H1 (cell line): ENCODE measurements around the gene CABCOCO1. TPM values are rescaled to one million over a fixed set of nuclear protein-coding genes. Genes with fewer than 3 reads are reported as not detected.

Source experiments
- CTCF ChIA-PET: fragments of 300-600 bp; sonication (Branson Sonifier 250); formaldehyde crosslinking; loops from one replicate; lab custom pipeline; 2021; ENCODE audit not compliant: partially characterized antibody; lab: Charles Lee
- POLR2A ChIA-PET: fragments of 300-600 bp; sonication (Branson Sonifier 250); formaldehyde crosslinking; loops from one replicate; lab custom pipeline; 2021; ENCODE audit warnings: inconsistent platforms; ENCODE audit not compliant: partially characterized antibody; lab: Charles Lee
- DNase-seq, 2 experiments: peaks; one replicate each; pipeline versions ENCODE4 v3.0.0 to v3.0.0-alpha.2; 2010 to 2022; ENCODE audit warnings: low spot score in 2 of 2, low read depth in 1 of 2, mixed read lengths in 1 of 2
- FAIRE-seq: peaks from 2 replicates; lab custom pipeline; 2011; peaks lifted over from hg19 to GRCh38; lab: Jason Lieb, UNC
- H2AFZ ChIP-seq: 2 replicates; pipeline ENCODE4 v1.8.1; 2012; ENCODE audit warnings: low read length, inconsistent platforms
- H2AK5ac ChIP-seq: 2 replicates; pipeline ENCODE4 v1.6.1; 2013; ENCODE audit warnings: low read depth, low read length
- H2BK120ac ChIP-seq: replicated peaks from 2 replicates; pipeline ENCODE3; 2013; ENCODE audit warnings: low read depth, low read length, inconsistent platforms
- H2BK12ac ChIP-seq: 2 replicates; pipeline ENCODE4 v1.6.1; 2013; ENCODE audit warnings: low read depth, low read length
- H2BK15ac ChIP-seq: 2 replicates; pipeline ENCODE4 v1.6.1; 2013; ENCODE audit warnings: low read length
- H2BK20ac ChIP-seq: 2 replicates; pipeline ENCODE4 v1.6.1; 2013; ENCODE audit warnings: low read length
- H2BK5ac ChIP-seq: 2 replicates; pipeline ENCODE4 v1.6.1; 2013; ENCODE audit warnings: low read depth, low read length
- H3K14ac ChIP-seq: 2 replicates; pipeline ENCODE4 v1.6.1; 2013; ENCODE audit warnings: inconsistent platforms; ENCODE audit not compliant: insufficient read length
- H3K18ac ChIP-seq: 2 replicates; pipeline ENCODE4 v1.6.1; 2013; ENCODE audit warnings: low read length; ENCODE audit errors: extremely low read depth
- H3K23ac ChIP-seq: 2 replicates; pipeline ENCODE4 v1.6.1; 2013; ENCODE audit warnings: inconsistent platforms; ENCODE audit not compliant: insufficient read length
- H3K23me2 ChIP-seq: 2 replicates; pipeline ENCODE4 v1.6.1; 2013; ENCODE audit warnings: low read depth, low read length
- H3K27ac ChIP-seq: 2 replicates; pipeline ENCODE4 v1.6.1; 2011; ENCODE audit warnings: low read depth, low read length, inconsistent platforms
- H3K27me3 ChIP-seq, 4 experiments: replicated peaks in 1 of 4; 1 replicate in 1 of 4; 2 replicates in 3 of 4; pipeline versions ENCODE4 v1.6.1 to v1.8.1; 2011 to 2013; ENCODE audit warnings: low read length in 3 of 4, mild to moderate bottlenecking in 3 of 4, inconsistent platforms in 2 of 4, mixed read lengths in 2 of 4, moderate library complexity in 1 of 4; ENCODE audit not compliant: control insufficient read depth in 3 of 4, insufficient read depth in 3 of 4; ENCODE audit errors: extremely low read depth in 1 of 4
- H3K36me3 ChIP-seq, 4 experiments: 2 replicates each; pipeline versions ENCODE4 v1.6.1 to v1.8.1; 2011 to 2013; ENCODE audit warnings: mild to moderate bottlenecking in 4 of 4, low read length in 3 of 4, moderate library complexity in 2 of 4, control low read depth in 1 of 4, inconsistent platforms in 1 of 4; ENCODE audit not compliant: insufficient read depth in 4 of 4, control insufficient read depth in 2 of 4
- H3K4ac ChIP-seq: replicated peaks from 2 replicates; pipeline ENCODE3; 2013; ENCODE audit warnings: low read length, low read depth, mixed read lengths, inconsistent platforms; ENCODE audit not compliant: insufficient read length
- H3K4me1 ChIP-seq, 4 experiments: replicated peaks in 1 of 4; 1 replicate in 1 of 4; 2 replicates in 3 of 4; pipeline versions ENCODE4 v1.6.1 to v1.8.1; 2011 to 2013; ENCODE audit warnings: low read length in 3 of 4, inconsistent platforms in 2 of 4, mixed read lengths in 1 of 4; ENCODE audit not compliant: insufficient read depth in 4 of 4, control insufficient read depth in 3 of 4
- H3K4me2 ChIP-seq, 2 experiments: 2 replicates each; pipeline versions ENCODE4 v1.6.1 to v1.8.1; 2011 to 2013; ENCODE audit warnings: low read depth in 2 of 2, low read length in 2 of 2, control low read depth in 1 of 2, inconsistent platforms in 1 of 2, mild to moderate bottlenecking in 1 of 2; ENCODE audit not compliant: insufficient read depth in 1 of 2
- H3K4me3 ChIP-seq, 4 experiments: fragments of 200-600, 300-600 bp in 1 of 4; sonication (generic), shearing (Covaris generic), sonication (Bioruptor Twin) in 1 of 4; 2 replicates each; pipeline versions ENCODE4 v1.5.1 to v1.8.1; 2011 to 2016; ENCODE audit warnings: low read length in 4 of 4, low read depth in 3 of 4, control low read depth in 2 of 4, inconsistent platforms in 2 of 4, mild to moderate bottlenecking in 2 of 4, mixed read lengths in 1 of 4, moderate library complexity in 1 of 4; ENCODE audit not compliant: insufficient read depth in 2 of 4; ENCODE audit errors: extremely low read depth in 1 of 4
- H3K56ac ChIP-seq: replicated peaks from 2 replicates; pipeline ENCODE3; 2013; ENCODE audit warnings: low read depth, mild to moderate bottlenecking, mixed read lengths, low read length, inconsistent platforms; ENCODE audit not compliant: insufficient read length
- H3K79me1 ChIP-seq: 2 replicates; pipeline ENCODE4 v1.6.1; 2013; ENCODE audit warnings: low read depth, low read length, control low read depth
- H3K79me2 ChIP-seq, 2 experiments: 2 replicates each; pipeline versions ENCODE4 v1.6.1 to v1.8.1; 2012 to 2013; ENCODE audit warnings: low read length in 2 of 2, mild to moderate bottlenecking in 2 of 2, inconsistent platforms in 1 of 2; ENCODE audit not compliant: insufficient read depth in 2 of 2, control insufficient read depth in 1 of 2
- H3K9ac ChIP-seq, 4 experiments: replicated peaks in 1 of 4; 1 replicate in 1 of 4; 2 replicates in 3 of 4; pipeline versions ENCODE4 v1.6.1 to v1.8.1; 2011 to 2013; ENCODE audit warnings: low read depth in 3 of 4, low read length in 3 of 4, control low read depth in 2 of 4, mild to moderate bottlenecking in 2 of 4, moderate library complexity in 2 of 4, inconsistent platforms in 1 of 4; ENCODE audit errors: extremely low read depth in 1 of 4
- H3K9me3 ChIP-seq, 2 experiments: 2 replicates each; pipeline versions ENCODE4 v1.6.1 to v1.8.1; 2012 to 2013; ENCODE audit warnings: mild to moderate bottlenecking in 2 of 2, moderate library complexity in 2 of 2, control low read depth in 1 of 2, inconsistent platforms in 1 of 2, low read depth in 1 of 2, low read length in 1 of 2, mixed read lengths in 1 of 2; ENCODE audit not compliant: insufficient read depth in 2 of 2
- H4K20me1 ChIP-seq, 2 experiments: replicated peaks in 1 of 2; 2 replicates each; pipeline versions ENCODE3 to v1.8.1; 2011 to 2013; ENCODE audit warnings: inconsistent platforms in 2 of 2, low read length in 2 of 2, mild to moderate bottlenecking in 1 of 2; ENCODE audit not compliant: insufficient read depth in 2 of 2, control insufficient read depth in 1 of 2
- H4K5ac ChIP-seq: 2 replicates; pipeline ENCODE4 v1.6.1; 2013; ENCODE audit warnings: low read length, low read depth, mixed read lengths, inconsistent platforms; ENCODE audit not compliant: insufficient read length
- H4K8ac ChIP-seq: 2 replicates; pipeline ENCODE4 v1.8.0; 2013; ENCODE audit warnings: mild to moderate bottlenecking, moderate library complexity, low read length, inconsistent platforms; ENCODE audit not compliant: insufficient read depth; ENCODE audit errors: extremely low read depth
- H4K91ac ChIP-seq: replicated peaks from 2 replicates; pipeline ENCODE3; 2013; ENCODE audit warnings: low read length, mixed read lengths, inconsistent platforms; ENCODE audit not compliant: insufficient read length
- ASH2L ChIP-seq: fragments of 200-600, 300-600 bp; sonication (generic); IDR thresholded peaks from one replicate; pipeline ENCODE4 v1.7.1; 2017; ENCODE audit warnings: low read length
- EGR1 ChIP-seq: IDR thresholded peaks from 2 replicates; pipeline ENCODE4 v1.6.1; 2011; ENCODE audit warnings: low read depth, low read length, borderline replicate concordance
- HDAC6 ChIP-seq: IDR thresholded peaks from one replicate; pipeline ENCODE4 v1.7.1; 2012; ENCODE audit warnings: low read depth, mild to moderate bottlenecking, inconsistent platforms, low read length, moderate library complexity
- JUN ChIP-seq: IDR thresholded peaks from 2 replicates; pipeline ENCODE4 v1.6.1; 2011; ENCODE audit warnings: low read depth, mild to moderate bottlenecking, improper control_type of control experiment, low read length
- JUND ChIP-seq: IDR thresholded peaks from 2 replicates; pipeline ENCODE4 v1.6.1; 2011; ENCODE audit warnings: mild to moderate bottlenecking, improper control_type of control experiment, low read length
- KDM1A ChIP-seq: fragments of 200-600, 300-600 bp; sonication (generic); IDR thresholded peaks from 2 replicates; pipeline ENCODE4 v1.7.1; 2016; ENCODE audit warnings: mild to moderate bottlenecking, low read length, borderline replicate concordance
- KDM4A ChIP-seq: IDR thresholded peaks from one replicate; pipeline ENCODE4 v1.7.1; 2012; ENCODE audit warnings: low read depth, mild to moderate bottlenecking, moderate library complexity, low read length, inconsistent platforms; ENCODE audit not compliant: severe bottlenecking
- NANOG ChIP-seq: IDR thresholded peaks from 2 replicates; pipeline ENCODE4 v1.6.1; 2011; ENCODE audit warnings: low read length, low read depth, mild to moderate bottlenecking, inconsistent platforms; ENCODE audit not compliant: insufficient read depth, poor library complexity, severe bottlenecking
- SUZ12 ChIP-seq: fragments of 200-600 bp; sonication (generic); IDR thresholded peaks from 2 replicates; pipeline ENCODE4 v1.6.1; 2012; ENCODE audit warnings: mild to moderate bottlenecking, inconsistent platforms, low read length, moderate library complexity, mixed read lengths
- USF2 ChIP-seq: IDR thresholded peaks from 2 replicates; pipeline ENCODE4 v1.6.1; 2011; ENCODE audit warnings: low read length, improper control_type of control experiment
- WGBS, 2 experiments: shearing (Covaris generic) in 1 of 2; methylation state at CpG; one replicate each; pipeline versions ENCODE4 v1.1.6 to v1.1.7; 2013 to 2015; ENCODE audit warnings: low lambda C conversion rate in 2 of 2, mixed read lengths in 2 of 2, inconsistent platforms in 1 of 2, low coverage in 1 of 2, missing lambda C conversion rate in 1 of 2; ENCODE audit not compliant: insufficient replicate concordance in 2 of 2, insufficient coverage in 1 of 2, insufficient read length in 1 of 2; ENCODE audit errors: extremely low coverage in 1 of 2, missing lambda C conversion rate in 1 of 2; 5-methylcytosine and 5-hydroxymethylcytosine counted together
- polyA plus RNA-seq, 7 experiments: library from polyadenylated mRNA; depleted of rRNA in 3 of 7; stranded (reverse) in 5 of 7; unstranded in 2 of 7; fragments of >200 nt in 5 of 7; fragments of 200-250 nt in 2 of 7; gene quantifications; 1 replicate in 5 of 7; 2 replicates in 1 of 7; 4 replicates in 1 of 7; pipeline versions ENCODE4 v1.2.1 to v1.2.3, GENCODE V29; 2011 to 2013; ENCODE audit warnings: missing spikeins in 2 of 7, mixed read lengths in 2 of 7
- total RNA-seq: library from RNA; stranded (reverse); fragmentation: NEBNext Ultra II Directional; extraction: Animal tissue kit (Norgen Biotek cat#: 25700); gene quantifications from 2 replicates; pipeline ENCODE4 v1.2.1, GENCODE V29; 2021

The CABCOCO1 gene
- total and polyA plus RNA-seq, 2 of the 8 experiments (the other 6 are each of a cell fraction or from before 2014, with no cell fraction given) = not detected

- no peak for DNase-seq
- Histone ChIP-seq H2BK120ac (no peak overlapping the region), H3K27me3 (no peaks in the 10 kb centered on the region), H2BK12ac (no peak overlapping the region), H3K79me1 (no peaks in the 10 kb centered on the region), H3K4ac (no peak overlapping the region), H3K9me3 (no peaks in the 10 kb centered on the region), H4K91ac (no peak overlapping the region), H3K23me2 (no peaks in the 10 kb centered on the region; the same call in 1 of the 2 replicates), H4K5ac (no peak overlapping the region), H2BK20ac (no peak overlapping the region), H3K79me2 (no peaks in the 10 kb centered on the region), H2BK5ac (no peak overlapping the region), H3K36me3 (no peaks in the 10 kb centered on the region; a peak in 2 of 8 replicates), H3K14ac (no peak overlapping the region), H3K27ac (no peak overlapping the region), H3K4me2 (no peak overlapping the region), H3K4me3 (no peak overlapping the region), H4K20me1 (no peaks in the 10 kb centered on the region), H2BK15ac (no peak overlapping the region), H4K8ac (no peak overlapping the region), H3K9ac (no peak overlapping the region), H2AK5ac (no peak overlapping the region), H3K18ac (no peak overlapping the region), H3K23ac (no peak overlapping the region), H3K4me1 (peaks cover 0 to 6% (median 0%) of the 10 kb centered on the region in 4 experiments; a peak in 1 of 7 replicates), H2AFZ (no peak overlapping the region), H3K56ac (no peak overlapping the region)
- FAIRE-seq = no peak
- ChIA-PET POLR2A (interaction anchor here (0.6 kb wide), 1 partner anchor 176 kb away, joined by 3 read pairs; no protein-coding TSS in a partner anchor), CTCF (interaction anchor here (1.0 kb wide), 1 partner anchor 25 kb away, joined by 3 read pairs; no protein-coding TSS in a partner anchor)
- 95% methylated on average over 4 of the region's 4 CpGs; no CpG with 5 or more reads in 1 of the 2 experiments for WGBS, 2 experiments
- TF ChIP-seq NANOG = no peak
- no peak for TF ChIP-seq USF2
- TF ChIP-seq EGR1 = no peak
- no peak for TF ChIP-seq KDM1A
- TF ChIP-seq JUND = no peak
- no peak for TF ChIP-seq HDAC6
- TF ChIP-seq ASH2L = no peak
- TF ChIP-seq JUN = no peak
- no peak for TF ChIP-seq KDM4A
- no peak for TF ChIP-seq SUZ12
Measured at GRCh38 chr10:61632057-61632670, 30.6 kb upstream of the CABCOCO1 start.
